GM23338 (cell line): ENCODE results near the gene PHLPP2. TPM values are rescaled to one million over a fixed set of nuclear protein-coding genes. Genes with fewer than 3 reads are reported as not detected.

Experiments used
- ATAC-seq: fragments of 200-7000 bp; cut with Tn5 transposase; 3 replicates; pipeline ENCODE4 v1.9.1; 2020
- DNase-seq: peaks from one replicate; pipeline ENCODE4 v3.0.0-alpha.2; 2015; ENCODE audit warnings: low spot score
- H2AFZ ChIP-seq: fragments of 200-600 bp; sonication (generic); 2 replicates; pipeline ENCODE4 v1.8.0; 2016; ENCODE audit warnings: antibody characterized with exemption, mild to moderate bottlenecking, moderate library complexity
- H3F3A ChIP-seq: fragments of 200-600 bp; sonication (generic); replicated peaks from 2 replicates; pipeline ENCODE4 v1.8.0; 2017; ENCODE audit warnings: antibody characterized with exemption, mixed run types, low read depth
- H3K27ac ChIP-seq: fragments of 200-600 bp; sonication (generic); 2 replicates; pipeline ENCODE4 v1.6.1; 2016; ENCODE audit warnings: low read depth
- H3K27me3 ChIP-seq: fragments of 200-600 bp; sonication (generic); 2 replicates; pipeline ENCODE4 v1.8.0; 2016; ENCODE audit warnings: mild to moderate bottlenecking, mixed run types, moderate library complexity; ENCODE audit not compliant: insufficient read depth
- H3K36me3 ChIP-seq: fragments of 200-600 bp; sonication (generic); 2 replicates; pipeline ENCODE4 v1.8.0; 2016; ENCODE audit warnings: mild to moderate bottlenecking; ENCODE audit not compliant: insufficient read depth
- H3K4me1 ChIP-seq: fragments of 200-600 bp; sonication (generic); 2 replicates; pipeline ENCODE4 v1.8.0; 2016; ENCODE audit warnings: mild to moderate bottlenecking, moderate library complexity; ENCODE audit not compliant: insufficient read depth
- H3K4me2 ChIP-seq: fragments of 200-600 bp; sonication (generic); 2 replicates; pipeline ENCODE4 v1.7.1; 2017; ENCODE audit warnings: mixed run types
- H3K4me3 ChIP-seq: fragments of 200-600 bp; sonication (generic); 2 replicates; pipeline ENCODE4 v1.6.1; 2016; ENCODE audit warnings: mixed run types
- H3K79me2 ChIP-seq: fragments of 200-600 bp; sonication (generic); replicated peaks from 2 replicates; pipeline ENCODE4 v1.8.0; 2017; ENCODE audit warnings: mild to moderate bottlenecking; ENCODE audit not compliant: insufficient read depth
- H3K9me2 ChIP-seq: fragments of 200-600 bp; sonication (generic); 2 replicates; pipeline ENCODE4 v1.8.0; 2017; ENCODE audit not compliant: insufficient read depth
- H4K20me1 ChIP-seq: fragments of 200-600 bp; sonication (generic); replicated peaks from 2 replicates; pipeline ENCODE4 v1.8.0; 2017; ENCODE audit warnings: mild to moderate bottlenecking; ENCODE audit not compliant: insufficient read depth
- H3K27ac Mint-ChIP-seq: 2 replicates; pipeline ENCODE4 v1.8.0; 2020; ENCODE audit warnings: inconsistent platforms, mild to moderate bottlenecking, moderate library complexity, mixed read lengths
- H3K27me3 Mint-ChIP-seq: 3 replicates; pipeline ENCODE4 v1.8.0; 2022; ENCODE audit warnings: low read depth, mild to moderate bottlenecking, moderate library complexity, mixed read lengths, inconsistent platforms; ENCODE audit not compliant: insufficient read depth, poor library complexity
- H3K36me3 Mint-ChIP-seq: 3 replicates; pipeline ENCODE4 v1.8.0; 2021; ENCODE audit warnings: low read depth, mild to moderate bottlenecking, inconsistent platforms, moderate library complexity, mixed read lengths
- H3K4me1 Mint-ChIP-seq: 3 replicates; pipeline ENCODE4 v1.8.0; 2020; ENCODE audit warnings: mild to moderate bottlenecking, inconsistent platforms, mixed read lengths
- H3K4me3 Mint-ChIP-seq: 3 replicates; pipeline ENCODE4 v1.8.0; 2021; ENCODE audit warnings: moderate library complexity, mild to moderate bottlenecking, inconsistent platforms, mixed read lengths
- H3K9me3 Mint-ChIP-seq: 3 replicates; pipeline ENCODE4 v1.8.0; 2020; ENCODE audit warnings: moderate library complexity, mild to moderate bottlenecking, inconsistent platforms, mixed read lengths
- CREB1 ChIP-seq: fragments of 250-450 bp; sonication (Bioruptor Pico); IDR thresholded peaks from 2 replicates; pipeline ENCODE4 v1.5.0; 2020; ENCODE audit warnings: low read depth, mild to moderate bottlenecking, moderate library complexity
- EZH2phosphoT487 ChIP-seq: fragments of 200-600 bp; sonication (generic); IDR thresholded peaks from one replicate; pipeline ENCODE4 v1.8.1; 2018; ENCODE audit warnings: antibody characterized with exemption; ENCODE audit not compliant: unreplicated experiment
- JUNB ChIP-seq: IDR thresholded peaks from one replicate; pipeline ENCODE4 v1.6.1; 2016; ENCODE audit warnings: antibody characterized with exemption; ENCODE audit not compliant: unreplicated experiment
- NANOG ChIP-seq: IDR thresholded peaks from 2 replicates; pipeline ENCODE4 v1.6.1; 2016; ENCODE audit warnings: antibody characterized with exemption, borderline replicate concordance
- ZNF114 ChIP-seq: fragments of 250-450 bp; sonication (Bioruptor Pico); IDR thresholded peaks from 2 replicates; pipeline ENCODE4 v1.5.0; 2020; ENCODE audit warnings: mild to moderate bottlenecking, moderate library complexity
- ZNF331 ChIP-seq: fragments of 250-450 bp; sonication (Bioruptor Pico); IDR thresholded peaks from 2 replicates; pipeline ENCODE4 v1.5.0; 2020; ENCODE audit warnings: low read depth, mild to moderate bottlenecking, moderate library complexity
- polyA plus RNA-seq: library from polyadenylated mRNA; unstranded; fragments of >200 nt; fragmentation: Nextera tagmentation; extraction: Ambion mirVana; gene quantifications from 2 replicates; pipeline ENCODE4 v1.2.1, GENCODE V29; 2016
- total RNA-seq: library from RNA; depleted of rRNA; stranded (reverse); fragments of >200 nt; shearing (Covaris generic); gene quantifications from 2 replicates; pipeline ENCODE4 v1.2.3, GENCODE V29; 2014
- TF ChIP-seq, protein P1 (sequence below): IDR thresholded peaks from one replicate; pipeline ENCODE4 v1.6.1; 2018; ENCODE audit warnings: antibody characterized with exemption; ENCODE audit not compliant: unreplicated experiment
- TF ChIP-seq, protein P2 (sequence below), 2 experiments: fragments of 200-600 bp in 1 of 2; sonication (generic) in 1 of 2; conservative IDR thresholded peaks; 2 replicates each; pipeline versions ENCODE4 v1.5.1 to v1.6.1; 2016 to 2017; ENCODE audit warnings: antibody characterized with exemption in 2 of 2, low read depth in 2 of 2, mild to moderate bottlenecking in 2 of 2, moderate library complexity in 1 of 2
- TF ChIP-seq, protein P3 (sequence below): fragments of 250-450 bp; sonication (Bioruptor Pico); IDR thresholded peaks from 2 replicates; pipeline ENCODE4 v1.5.0; 2020; ENCODE audit warnings: mild to moderate bottlenecking, moderate library complexity

PHLPP2 gene
- total and polyA plus RNA-seq, 2 experiments from 2014 or later, result 4.2 to 20.5 TPM

DNA sequence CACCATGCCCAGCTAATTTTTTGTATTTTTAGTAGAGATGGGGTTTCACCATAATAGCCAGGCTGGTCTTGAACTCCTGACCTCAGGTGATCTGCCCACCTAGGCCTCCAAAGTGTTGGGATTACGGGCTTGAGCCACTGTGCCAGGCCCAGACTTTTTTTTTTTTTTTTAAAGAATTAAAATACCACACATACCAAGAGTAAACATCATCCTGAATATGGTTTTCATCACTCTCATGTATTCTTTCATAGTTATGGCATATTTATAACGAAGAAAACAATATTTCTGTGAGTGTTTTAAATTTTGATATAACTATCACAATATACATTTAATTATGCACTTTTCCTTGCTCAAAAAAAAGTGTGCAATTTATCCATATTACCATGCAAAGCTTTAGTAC lies 50.3 kb downstream of the PHLPP2 start:
- ATAC-seq, result no peak
- H3K4me1 Mint-ChIP-seq, result no peaks in the 10 kb centered on the region
- H3K36me3 ChIP-seq, result peaks cover 32% of the 10 kb centered on the region
- no peak overlapping the region for H2AFZ ChIP-seq
- peaks cover 1% of the 10 kb centered on the region for H3K27me3 Mint-ChIP-seq
- H3K79me2 ChIP-seq, result no peaks in the 10 kb centered on the region
- H3K27ac ChIP-seq, result no peak overlapping the region
- H3F3A ChIP-seq, result 0 out of 2 replicates have a peak, but pooled peaks cover 3% of the 10 kb centered on the region
- H3K27me3 ChIP-seq, result no peaks in the 10 kb centered on the region
- H3K9me2 ChIP-seq, result no peaks in the 10 kb centered on the region
- no peak overlapping the region for H3K4me3 ChIP-seq
- peaks cover 57% of the 10 kb centered on the region for H3K36me3 Mint-ChIP-seq
- H3K9me3 Mint-ChIP-seq, result no peaks in the 10 kb centered on the region
- H3K4me3 Mint-ChIP-seq, result no peak overlapping the region
- no peaks in the 10 kb centered on the region for H4K20me1 ChIP-seq
- no peak for TF ChIP-seq NANOG
- no peak for TF ChIP-seq EZH2phosphoT487
- no peak for TF ChIP-seq CREB1
- TF ChIP-seq ZNF331 (CRISPR knock-in tag), result no peak
- no peak for TF ChIP-seq JUNB
- TF ChIP-seq ZNF114 (CRISPR knock-in tag), result no peak
- TF ChIP-seq, protein P1, sequence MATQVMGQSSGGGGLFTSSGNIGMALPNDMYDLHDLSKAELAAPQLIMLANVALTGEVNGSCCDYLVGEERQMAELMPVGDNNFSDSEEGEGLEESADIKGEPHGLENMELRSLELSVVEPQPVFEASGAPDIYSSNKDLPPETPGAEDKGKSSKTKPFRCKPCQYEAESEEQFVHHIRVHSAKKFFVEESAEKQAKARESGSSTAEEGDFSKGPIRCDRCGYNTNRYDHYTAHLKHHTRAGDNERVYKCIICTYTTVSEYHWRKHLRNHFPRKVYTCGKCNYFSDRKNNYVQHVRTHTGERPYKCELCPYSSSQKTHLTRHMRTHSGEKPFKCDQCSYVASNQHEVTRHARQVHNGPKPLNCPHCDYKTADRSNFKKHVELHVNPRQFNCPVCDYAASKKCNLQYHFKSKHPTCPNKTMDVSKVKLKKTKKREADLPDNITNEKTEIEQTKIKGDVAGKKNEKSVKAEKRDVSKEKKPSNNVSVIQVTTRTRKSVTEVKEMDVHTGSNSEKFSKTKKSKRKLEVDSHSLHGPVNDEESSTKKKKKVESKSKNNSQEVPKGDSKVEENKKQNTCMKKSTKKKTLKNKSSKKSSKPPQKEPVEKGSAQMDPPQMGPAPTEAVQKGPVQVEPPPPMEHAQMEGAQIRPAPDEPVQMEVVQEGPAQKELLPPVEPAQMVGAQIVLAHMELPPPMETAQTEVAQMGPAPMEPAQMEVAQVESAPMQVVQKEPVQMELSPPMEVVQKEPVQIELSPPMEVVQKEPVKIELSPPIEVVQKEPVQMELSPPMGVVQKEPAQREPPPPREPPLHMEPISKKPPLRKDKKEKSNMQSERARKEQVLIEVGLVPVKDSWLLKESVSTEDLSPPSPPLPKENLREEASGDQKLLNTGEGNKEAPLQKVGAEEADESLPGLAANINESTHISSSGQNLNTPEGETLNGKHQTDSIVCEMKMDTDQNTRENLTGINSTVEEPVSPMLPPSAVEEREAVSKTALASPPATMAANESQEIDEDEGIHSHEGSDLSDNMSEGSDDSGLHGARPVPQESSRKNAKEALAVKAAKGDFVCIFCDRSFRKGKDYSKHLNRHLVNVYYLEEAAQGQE, result no peak
- TF ChIP-seq, protein P2, sequence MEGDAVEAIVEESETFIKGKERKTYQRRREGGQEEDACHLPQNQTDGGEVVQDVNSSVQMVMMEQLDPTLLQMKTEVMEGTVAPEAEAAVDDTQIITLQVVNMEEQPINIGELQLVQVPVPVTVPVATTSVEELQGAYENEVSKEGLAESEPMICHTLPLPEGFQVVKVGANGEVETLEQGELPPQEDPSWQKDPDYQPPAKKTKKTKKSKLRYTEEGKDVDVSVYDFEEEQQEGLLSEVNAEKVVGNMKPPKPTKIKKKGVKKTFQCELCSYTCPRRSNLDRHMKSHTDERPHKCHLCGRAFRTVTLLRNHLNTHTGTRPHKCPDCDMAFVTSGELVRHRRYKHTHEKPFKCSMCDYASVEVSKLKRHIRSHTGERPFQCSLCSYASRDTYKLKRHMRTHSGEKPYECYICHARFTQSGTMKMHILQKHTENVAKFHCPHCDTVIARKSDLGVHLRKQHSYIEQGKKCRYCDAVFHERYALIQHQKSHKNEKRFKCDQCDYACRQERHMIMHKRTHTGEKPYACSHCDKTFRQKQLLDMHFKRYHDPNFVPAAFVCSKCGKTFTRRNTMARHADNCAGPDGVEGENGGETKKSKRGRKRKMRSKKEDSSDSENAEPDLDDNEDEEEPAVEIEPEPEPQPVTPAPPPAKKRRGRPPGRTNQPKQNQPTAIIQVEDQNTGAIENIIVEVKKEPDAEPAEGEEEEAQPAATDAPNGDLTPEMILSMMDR (conservative IDR thresholded peaks at IDR 0.05; ENCODE audit: low read depth in 2 of 2), result no peak
- TF ChIP-seq, protein P3, sequence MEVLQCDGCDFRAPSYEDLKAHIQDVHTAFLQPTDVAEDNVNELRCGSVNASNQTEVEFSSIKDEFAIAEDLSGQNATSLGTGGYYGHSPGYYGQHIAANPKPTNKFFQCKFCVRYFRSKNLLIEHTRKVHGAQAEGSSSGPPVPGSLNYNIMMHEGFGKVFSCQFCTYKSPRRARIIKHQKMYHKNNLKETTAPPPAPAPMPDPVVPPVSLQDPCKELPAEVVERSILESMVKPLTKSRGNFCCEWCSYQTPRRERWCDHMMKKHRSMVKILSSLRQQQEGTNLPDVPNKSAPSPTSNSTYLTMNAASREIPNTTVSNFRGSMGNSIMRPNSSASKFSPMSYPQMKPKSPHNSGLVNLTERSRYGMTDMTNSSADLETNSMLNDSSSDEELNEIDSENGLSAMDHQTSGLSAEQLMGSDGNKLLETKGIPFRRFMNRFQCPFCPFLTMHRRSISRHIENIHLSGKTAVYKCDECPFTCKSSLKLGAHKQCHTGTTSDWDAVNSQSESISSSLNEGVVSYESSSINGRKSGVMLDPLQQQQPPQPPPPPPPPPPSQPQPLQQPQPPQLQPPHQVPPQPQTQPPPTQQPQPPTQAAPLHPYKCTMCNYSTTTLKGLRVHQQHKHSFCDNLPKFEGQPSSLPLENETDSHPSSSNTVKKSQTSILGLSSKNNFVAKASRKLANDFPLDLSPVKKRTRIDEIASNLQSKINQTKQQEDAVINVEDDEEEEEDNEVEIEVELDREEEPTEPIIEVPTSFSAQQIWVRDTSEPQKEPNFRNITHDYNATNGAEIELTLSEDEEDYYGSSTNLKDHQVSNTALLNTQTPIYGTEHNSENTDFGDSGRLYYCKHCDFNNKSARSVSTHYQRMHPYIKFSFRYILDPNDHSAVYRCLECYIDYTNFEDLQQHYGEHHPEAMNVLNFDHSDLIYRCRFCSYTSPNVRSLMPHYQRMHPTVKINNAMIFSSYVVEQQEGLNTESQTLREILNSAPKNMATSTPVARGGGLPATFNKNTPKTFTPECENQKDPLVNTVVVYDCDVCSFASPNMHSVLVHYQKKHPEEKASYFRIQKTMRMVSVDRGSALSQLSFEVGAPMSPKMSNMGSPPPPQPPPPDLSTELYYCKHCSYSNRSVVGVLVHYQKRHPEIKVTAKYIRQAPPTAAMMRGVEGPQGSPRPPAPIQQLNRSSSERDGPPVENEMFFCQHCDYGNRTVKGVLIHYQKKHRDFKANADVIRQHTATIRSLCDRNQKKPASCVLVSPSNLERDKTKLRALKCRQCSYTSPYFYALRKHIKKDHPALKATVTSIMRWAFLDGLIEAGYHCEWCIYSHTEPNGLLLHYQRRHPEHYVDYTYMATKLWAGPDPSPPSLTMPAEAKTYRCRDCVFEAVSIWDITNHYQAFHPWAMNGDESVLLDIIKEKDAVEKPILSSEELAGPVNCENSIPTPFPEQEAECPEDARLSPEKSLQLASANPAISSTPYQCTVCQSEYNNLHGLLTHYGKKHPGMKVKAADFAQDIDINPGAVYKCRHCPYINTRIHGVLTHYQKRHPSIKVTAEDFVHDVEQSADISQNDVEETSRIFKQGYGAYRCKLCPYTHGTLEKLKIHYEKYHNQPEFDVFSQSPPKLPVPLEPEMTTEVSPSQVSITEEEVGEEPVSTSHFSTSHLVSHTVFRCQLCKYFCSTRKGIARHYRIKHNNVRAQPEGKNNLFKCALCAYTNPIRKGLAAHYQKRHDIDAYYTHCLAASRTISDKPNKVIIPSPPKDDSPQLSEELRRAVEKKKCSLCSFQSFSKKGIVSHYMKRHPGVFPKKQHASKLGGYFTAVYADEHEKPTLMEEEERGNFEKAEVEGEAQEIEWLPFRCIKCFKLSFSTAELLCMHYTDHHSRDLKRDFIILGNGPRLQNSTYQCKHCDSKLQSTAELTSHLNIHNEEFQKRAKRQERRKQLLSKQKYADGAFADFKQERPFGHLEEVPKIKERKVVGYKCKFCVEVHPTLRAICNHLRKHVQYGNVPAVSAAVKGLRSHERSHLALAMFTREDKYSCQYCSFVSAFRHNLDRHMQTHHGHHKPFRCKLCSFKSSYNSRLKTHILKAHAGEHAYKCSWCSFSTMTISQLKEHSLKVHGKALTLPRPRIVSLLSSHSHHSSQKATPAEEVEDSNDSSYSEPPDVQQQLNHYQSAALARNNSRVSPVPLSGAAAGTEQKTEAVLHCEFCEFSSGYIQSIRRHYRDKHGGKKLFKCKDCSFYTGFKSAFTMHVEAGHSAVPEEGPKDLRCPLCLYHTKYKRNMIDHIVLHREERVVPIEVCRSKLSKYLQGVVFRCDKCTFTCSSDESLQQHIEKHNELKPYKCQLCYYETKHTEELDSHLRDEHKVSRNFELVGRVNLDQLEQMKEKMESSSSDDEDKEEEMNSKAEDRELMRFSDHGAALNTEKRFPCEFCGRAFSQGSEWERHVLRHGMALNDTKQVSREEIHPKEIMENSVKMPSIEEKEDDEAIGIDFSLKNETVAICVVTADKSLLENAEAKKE (CRISPR knock-in tag), result no peak
- no peak overlapping the region for H3K4me2 ChIP-seq
- no peak overlapping the region for H3K27ac Mint-ChIP-seq
- no peak for DNase-seq
- H3K4me1 ChIP-seq, result no peaks in the 10 kb centered on the region
